Smooth muscle cell (in vitro differentiated cells): ENCODE measurements around the gene CCDC167. TPM values are rescaled to one million over a fixed set of nuclear protein-coding genes. Genes with fewer than 3 reads are reported as not detected.

ENCODE experiments used
- DNase-seq: peaks from one replicate; lab custom pipeline; 2025; ENCODE audit not compliant: unreplicated experiment; lab: John Stamatoyannopoulos, UW
- H2AFZ ChIP-seq: fragments of 200-600 bp; sonication (generic); 2 replicates; pipeline ENCODE4 v1.6.0; 2016; ENCODE audit warnings: antibody characterized with exemption, low read depth, mild to moderate bottlenecking
- H3F3A ChIP-seq: fragments of 200-600 bp; sonication (generic); 2 replicates; pipeline ENCODE4 v1.6.0; 2017; ENCODE audit warnings: antibody characterized with exemption, low read depth
- H3K27ac ChIP-seq: fragments of 200-600 bp; sonication (generic); 2 replicates; pipeline ENCODE4 v1.5.1; 2016; ENCODE audit warnings: low read depth, mild to moderate bottlenecking
- H3K27me3 ChIP-seq: fragments of 200-600 bp; sonication (generic); 2 replicates; pipeline ENCODE4 v1.6.1; 2016; ENCODE audit warnings: low read depth, mild to moderate bottlenecking
- H3K36me3 ChIP-seq: fragments of 200-600 bp; sonication (generic); 2 replicates; pipeline ENCODE4 v1.5.1; 2016; ENCODE audit warnings: low read depth
- H3K4me1 ChIP-seq: fragments of 200-600 bp; sonication (generic); 2 replicates; pipeline ENCODE4 v1.5.1; 2016; ENCODE audit warnings: low read depth
- H3K4me2 ChIP-seq: fragments of 200-600 bp; sonication (generic); 2 replicates; pipeline ENCODE4 v1.6.0; 2016; ENCODE audit warnings: mild to moderate bottlenecking
- H3K4me3 ChIP-seq: fragments of 200-600 bp; sonication (generic); 2 replicates; pipeline ENCODE4 v1.5.1; 2016; ENCODE audit warnings: mild to moderate bottlenecking
- H3K79me2 ChIP-seq: fragments of 200-600 bp; sonication (generic); 2 replicates; pipeline ENCODE4 v1.6.0; 2016; ENCODE audit warnings: low read depth, mild to moderate bottlenecking
- H3K9ac ChIP-seq: fragments of 200-600 bp; sonication (generic); 2 replicates; pipeline ENCODE4 v1.6.0; 2016; ENCODE audit warnings: low read depth
- H3K9me3 ChIP-seq: fragments of 200-600 bp; sonication (generic); replicated peaks from 2 replicates; pipeline ENCODE4 v1.5.1; 2016; ENCODE audit warnings: low read depth
- H4K20me1 ChIP-seq: fragments of 200-600 bp; sonication (generic); 2 replicates; pipeline ENCODE4 v1.6.0; 2016; ENCODE audit warnings: low read depth
- CTCF ChIP-seq: fragments of 200-600 bp; sonication (generic); IDR thresholded peaks from 2 replicates; pipeline ENCODE4 v1.5.1; 2017; ENCODE audit warnings: borderline replicate concordance, mild to moderate bottlenecking, antibody characterized with exemption; ENCODE audit not compliant: insufficient read depth, poor library complexity, severe bottlenecking
- WGBS: methylation state at CpG from one replicate; pipeline ENCODE4 v1.1.7; 2016; ENCODE audit warnings: low lambda C conversion rate; 5-methylcytosine and 5-hydroxymethylcytosine counted together
- polyA plus RNA-seq: library from polyadenylated mRNA; unstranded; fragments of >200 nt; fragmentation: Nextera tagmentation; extraction: Ambion mirVana; gene quantifications from 2 replicates; pipeline ENCODE4 v1.2.1, GENCODE V29; 2016
- total RNA-seq: library from RNA; depleted of rRNA; stranded (reverse); fragments of >200 nt; gene quantifications from 2 replicates; pipeline ENCODE4 v1.2.3, GENCODE V29; 2014

CCDC167 gene
- total and polyA plus RNA-seq, 2 experiments from 2014 or later = 81.0 to 114 TPM

- no peak overlapping the region for H3K27ac ChIP-seq
- no peak for TF ChIP-seq CTCF
- H3K4me1 ChIP-seq = peaks cover 12% of the 10 kb centered on the region
- H3K4me3 ChIP-seq = no peak overlapping the region
- H3K9ac ChIP-seq = no peak overlapping the region
- no peaks in the 10 kb centered on the region for H3K79me2 ChIP-seq
- no peaks in the 10 kb centered on the region for H3K27me3 ChIP-seq
- H3K36me3 ChIP-seq = no peaks in the 10 kb centered on the region
- no peak for DNase-seq
- H3K9me3 ChIP-seq = no peaks in the 10 kb centered on the region
- no peak overlapping the region for H3K4me2 ChIP-seq
- 94% methylated on average over 7 of the region's 7 CpGs for WGBS
- H3F3A ChIP-seq = no peaks in the 10 kb centered on the region
- peaks cover 42% of the 10 kb centered on the region for H4K20me1 ChIP-seq
- H2AFZ ChIP-seq = no peak overlapping the region
Measured at GRCh38 chr6:37484786-37485170, 14.9 kb downstream of the CCDC167 start.

- Histone ChIP-seq H3K36me3 (no peaks in the 10 kb centered on the region), H3K9me3 (no peaks in the 10 kb centered on the region), H4K20me1 (peaks cover 36% of the 10 kb centered on the region), H3K4me1 (peaks cover 12% of the 10 kb centered on the region), H3K4me2 (no peak overlapping the region), H3K9ac (no peak overlapping the region), H2AFZ (no peak overlapping the region), H3K4me3 (no peak overlapping the region), H3K27ac (no peak overlapping the region), H3K27me3 (no peaks in the 10 kb centered on the region), H3F3A (no peaks in the 10 kb centered on the region), H3K79me2 (no peaks in the 10 kb centered on the region)
- WGBS = 55% methylated on average over 17 of the region's 20 CpGs
- no peak for DNase-seq
- TF ChIP-seq CTCF = peak; percentile 77
Measured at GRCh38 chr6:37483917-37484785, 15.5 kb downstream of the CCDC167 start.

- Histone ChIP-seq H4K20me1 (peaks cover 34% of the 10 kb centered on the region), H3K36me3 (no peaks in the 10 kb centered on the region), H3K27me3 (no peaks in the 10 kb centered on the region), H3K27ac (no peak overlapping the region), H3K4me2 (no peak overlapping the region), H3F3A (no peaks in the 10 kb centered on the region), H3K4me1 (peaks cover 12% of the 10 kb centered on the region), H3K4me3 (no peak overlapping the region), H3K79me2 (no peaks in the 10 kb centered on the region), H3K9ac (no peak overlapping the region), H2AFZ (no peak overlapping the region), H3K9me3 (no peaks in the 10 kb centered on the region)
- no peak for DNase-seq
- WGBS = 93% methylated on average over 11 of the region's 11 CpGs
- no peak for TF ChIP-seq CTCF
Measured at GRCh38 chr6:37483252-37483901, 16.3 kb downstream of the CCDC167 start.
